Measurements from ENCODE around the gene GJA3. TPM values are rescaled to one million over a fixed set of nuclear protein-coding genes. Genes with fewer than 3 reads are reported as not detected.

Gene GJA3
- total and polyA plus RNA-seq, 9 of the 15 experiments (the other 6 are each of a cell fraction or from before 2014, with no cell fraction given), result 0.03 to 0.13 (median 0.04) TPM; not detected in 4

GRCh38 chr13:20174656-20175405, 14.0 kb upstream of the GJA3 start (continued):
- TF ChIP-seq CTBP1 (IDR thresholded peaks at IDR 0.05; ENCODE audit: borderline replicate concordance) (peak; percentile 22; the same call in 1 of the 2 replicates), BHLHE40 (IDR thresholded peaks at IDR 0.05; ENCODE audit: low read length) (peak; percentile 90), KLF10 (CRISPR knock-in tag; IDR thresholded peaks at IDR 0.05) (no peak), DACH1 (IDR thresholded peaks at IDR 0.05; ENCODE audit: partially characterized antibody) (peak; percentile 77), NFE2 (IDR thresholded peaks at IDR 0.05; ENCODE audit: low read depth) (peak; percentile 71), CREM (IDR thresholded peaks at IDR 0.05; ENCODE audit: low read depth) (peak; percentile 21; the same call in 1 of the 2 replicates), JUN (IDR thresholded peaks at IDR 0.05; ENCODE audit: borderline replicate concordance, low read depth, low read length) (peak; percentile 69), JUN (CRISPR knock-in tag; IDR thresholded peaks at IDR 0.05; ENCODE audit: borderline replicate concordance) (no peak), CBFA2T3 (IDR thresholded peaks at IDR 0.05) (no peak), E2F6 (IDR thresholded peaks at IDR 0.05; ENCODE audit: borderline replicate concordance in 1 of 2, extremely low read depth in 1 of 2, insufficient read depth in 1 of 2, insufficient read length in 1 of 2, low read depth in 1 of 2, low read length in 1 of 2, poor library complexity in 1 of 2, severe bottlenecking in 1 of 2) (peak in 1 of 2 experiments; percentile 9), MAFF (IDR thresholded peaks at IDR 0.05; ENCODE audit: low read length) (peak; percentile 51; the same call in 1 of the 2 replicates), PATZ1 (CRISPR knock-in tag; IDR thresholded peaks at IDR 0.05; ENCODE audit: borderline replicate concordance) (no peak), C11orf30 (IDR thresholded peaks at IDR 0.05; ENCODE audit: low read depth) (peak; percentile 82), DIDO1 (tag; IDR thresholded peaks at IDR 0.05; ENCODE audit: low read depth) (no peak), ZNF316 (IDR thresholded peaks at IDR 0.05) (peak; percentile 84)
